HepG2 (cell line): ENCODE results near the gene CD320.

ENCODE experiments used
- BHLHE40 ChIP-seq: IDR thresholded peaks from 2 replicates; pipeline ENCODE4 v1.6.1; 2011; ENCODE audit warnings: low read length, improper control_type of control experiment
- CCAR2 ChIP-seq: fragments of 200-400 bp; formaldehyde crosslinking; optimal IDR thresholded peaks from 2 replicates; pipeline ENCODE3; 2018; ENCODE audit warnings: low read depth, mild to moderate bottlenecking, low read length, moderate library complexity
- CCDC6 ChIP-seq: sonication (generic); formaldehyde crosslinking; IDR thresholded peaks from 2 replicates; pipeline ENCODE4 v1.8.1; 2022; ENCODE audit warnings: mild to moderate bottlenecking, missing genetic modification reagents, moderate library complexity
- CEBPG ChIP-seq: IDR thresholded peaks from 2 replicates; pipeline ENCODE4 v1.6.1; 2016
- FOXK2 ChIP-seq: fragments of 450-650 bp; IDR thresholded peaks from 2 replicates; pipeline ENCODE4 v1.6.1; 2016
- PHB2 ChIP-seq: fragments of 450-650 bp; IDR thresholded peaks from 2 replicates; pipeline ENCODE4 v1.6.1; 2018; ENCODE audit not compliant: partially characterized antibody
- PLRG1 ChIP-seq: fragments of 450-650 bp; conservative IDR thresholded peaks from 2 replicates; pipeline ENCODE4 v1.6.1; 2016
- SRSF9 ChIP-seq: fragments of 200-400 bp; formaldehyde crosslinking; IDR thresholded peaks from 2 replicates; pipeline ENCODE4 v1.6.1; 2018; ENCODE audit warnings: borderline replicate concordance, mild to moderate bottlenecking, low read depth, low read length; ENCODE audit not compliant: insufficient read depth, poor library complexity, severe bottlenecking
- STAG1 ChIP-seq: sonication (generic); formaldehyde crosslinking; IDR thresholded peaks from 2 replicates; pipeline ENCODE4 v1.4.0; 2020; ENCODE audit warnings: missing genetic modification reagents
- ZNF792 ChIP-seq: IDR thresholded peaks from 2 replicates; pipeline ENCODE4 v1.6.1; 2016
- TF ChIP-seq, protein P1 (sequence below): sonication (generic); formaldehyde crosslinking; IDR thresholded peaks from 2 replicates; pipeline ENCODE4 v1.9.0; 2021; ENCODE audit warnings: missing genetic modification reagents, borderline replicate concordance
- TF ChIP-seq, protein P2 (sequence below): sonication (generic); formaldehyde crosslinking; IDR thresholded peaks from 2 replicates; pipeline ENCODE4 v1.5.0; 2020; ENCODE audit warnings: mild to moderate bottlenecking, missing genetic modification reagents, moderate library complexity
- TF ChIP-seq, protein P3 (sequence below): sonication (generic); formaldehyde crosslinking; IDR thresholded peaks from 2 replicates; pipeline ENCODE4 v1.8.0; 2022; ENCODE audit warnings: mild to moderate bottlenecking, missing genetic modification reagents, borderline replicate concordance
- TF ChIP-seq, protein P4 (sequence below): sonication (generic); formaldehyde crosslinking; IDR thresholded peaks from 2 replicates; pipeline ENCODE4 v1.4.0; 2020; ENCODE audit warnings: missing genetic modification reagents, borderline replicate concordance

DNA sequence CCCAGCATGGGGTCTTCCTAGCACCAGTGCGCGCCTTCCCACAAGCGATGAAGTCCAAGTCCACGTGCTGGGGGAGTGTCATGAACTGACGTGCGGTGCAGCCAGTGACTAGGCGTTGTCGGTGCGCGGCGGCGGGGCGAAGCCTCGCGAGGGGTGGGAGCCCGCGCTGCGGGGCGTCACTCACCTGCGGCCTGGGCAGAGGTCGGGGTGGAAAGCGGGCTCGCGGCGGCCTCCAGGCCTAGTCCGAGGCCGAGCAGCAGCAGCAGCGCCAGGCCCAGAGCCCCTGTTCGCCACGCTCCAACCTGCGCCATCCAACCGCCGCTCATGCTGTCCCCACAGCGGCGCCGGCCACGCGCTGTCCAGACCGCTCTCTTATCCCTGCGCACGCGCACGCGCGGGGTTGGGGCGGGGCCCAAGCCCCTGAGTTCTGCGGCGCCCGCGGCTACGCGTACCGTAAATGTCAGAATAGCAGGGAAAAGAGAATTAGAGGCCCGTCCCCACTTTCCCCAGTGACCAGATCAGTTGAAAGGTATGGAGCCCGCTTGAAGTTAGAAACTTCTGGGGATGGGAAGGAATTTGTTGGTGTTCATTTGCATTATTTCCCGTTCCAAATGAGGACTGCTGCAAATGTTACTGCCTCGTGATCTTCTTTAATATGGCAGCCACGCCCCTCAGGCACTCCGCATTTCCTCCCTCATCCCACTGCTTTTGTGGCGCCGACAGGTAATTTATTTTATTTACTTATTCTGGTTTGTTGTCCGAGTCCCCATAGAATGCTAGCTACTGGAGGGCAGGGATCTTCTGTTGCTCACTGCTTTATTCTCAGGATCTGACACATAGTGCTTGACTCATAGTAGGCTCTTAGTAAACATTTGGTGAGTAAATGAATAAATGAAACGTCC, at the start of gene CD320:
- peak; percentile 72 for TF ChIP-seq BHLHE40
- TF ChIP-seq, protein P1, sequence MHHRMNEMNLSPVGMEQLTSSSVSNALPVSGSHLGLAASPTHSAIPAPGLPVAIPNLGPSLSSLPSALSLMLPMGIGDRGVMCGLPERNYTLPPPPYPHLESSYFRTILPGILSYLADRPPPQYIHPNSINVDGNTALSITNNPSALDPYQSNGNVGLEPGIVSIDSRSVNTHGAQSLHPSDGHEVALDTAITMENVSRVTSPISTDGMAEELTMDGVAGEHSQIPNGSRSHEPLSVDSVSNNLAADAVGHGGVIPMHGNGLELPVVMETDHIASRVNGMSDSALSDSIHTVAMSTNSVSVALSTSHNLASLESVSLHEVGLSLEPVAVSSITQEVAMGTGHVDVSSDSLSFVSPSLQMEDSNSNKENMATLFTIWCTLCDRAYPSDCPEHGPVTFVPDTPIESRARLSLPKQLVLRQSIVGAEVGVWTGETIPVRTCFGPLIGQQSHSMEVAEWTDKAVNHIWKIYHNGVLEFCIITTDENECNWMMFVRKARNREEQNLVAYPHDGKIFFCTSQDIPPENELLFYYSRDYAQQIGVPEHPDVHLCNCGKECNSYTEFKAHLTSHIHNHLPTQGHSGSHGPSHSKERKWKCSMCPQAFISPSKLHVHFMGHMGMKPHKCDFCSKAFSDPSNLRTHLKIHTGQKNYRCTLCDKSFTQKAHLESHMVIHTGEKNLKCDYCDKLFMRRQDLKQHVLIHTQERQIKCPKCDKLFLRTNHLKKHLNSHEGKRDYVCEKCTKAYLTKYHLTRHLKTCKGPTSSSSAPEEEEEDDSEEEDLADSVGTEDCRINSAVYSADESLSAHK (CRISPR knock-in tag), result no peak
- TF ChIP-seq CEBPG (CRISPR knock-in tag), result no peak
- TF ChIP-seq FOXK2, result no peak
- TF ChIP-seq, protein P2, sequence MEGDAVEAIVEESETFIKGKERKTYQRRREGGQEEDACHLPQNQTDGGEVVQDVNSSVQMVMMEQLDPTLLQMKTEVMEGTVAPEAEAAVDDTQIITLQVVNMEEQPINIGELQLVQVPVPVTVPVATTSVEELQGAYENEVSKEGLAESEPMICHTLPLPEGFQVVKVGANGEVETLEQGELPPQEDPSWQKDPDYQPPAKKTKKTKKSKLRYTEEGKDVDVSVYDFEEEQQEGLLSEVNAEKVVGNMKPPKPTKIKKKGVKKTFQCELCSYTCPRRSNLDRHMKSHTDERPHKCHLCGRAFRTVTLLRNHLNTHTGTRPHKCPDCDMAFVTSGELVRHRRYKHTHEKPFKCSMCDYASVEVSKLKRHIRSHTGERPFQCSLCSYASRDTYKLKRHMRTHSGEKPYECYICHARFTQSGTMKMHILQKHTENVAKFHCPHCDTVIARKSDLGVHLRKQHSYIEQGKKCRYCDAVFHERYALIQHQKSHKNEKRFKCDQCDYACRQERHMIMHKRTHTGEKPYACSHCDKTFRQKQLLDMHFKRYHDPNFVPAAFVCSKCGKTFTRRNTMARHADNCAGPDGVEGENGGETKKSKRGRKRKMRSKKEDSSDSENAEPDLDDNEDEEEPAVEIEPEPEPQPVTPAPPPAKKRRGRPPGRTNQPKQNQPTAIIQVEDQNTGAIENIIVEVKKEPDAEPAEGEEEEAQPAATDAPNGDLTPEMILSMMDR, result no peak; the same call in none of the 2 replicates
- TF ChIP-seq, protein P3, sequence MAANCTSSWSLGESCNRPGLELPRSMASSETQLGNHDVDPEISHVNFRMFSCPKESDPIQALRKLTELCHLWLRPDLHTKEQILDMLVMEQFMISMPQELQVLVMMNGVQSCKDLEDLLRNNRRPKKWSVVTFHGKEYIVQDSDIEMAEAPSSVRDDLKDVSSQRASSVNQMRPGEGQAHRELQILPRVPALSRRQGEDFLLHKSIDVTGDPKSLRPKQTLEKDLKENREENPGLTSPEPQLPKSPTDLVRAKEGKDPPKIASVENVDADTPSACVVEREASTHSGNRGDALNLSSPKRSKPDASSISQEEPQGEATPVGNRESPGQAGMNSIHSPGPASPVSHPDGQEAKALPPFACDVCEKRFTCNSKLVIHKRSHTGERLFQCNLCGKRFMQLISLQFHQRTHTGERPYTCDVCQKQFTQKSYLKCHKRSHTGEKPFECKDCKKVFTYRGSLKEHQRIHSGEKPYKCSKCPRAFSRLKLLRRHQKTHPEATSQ (CRISPR knock-in tag), result peak; percentile 92; the same call in 1 of the 2 replicates
- TF ChIP-seq CCDC6 (CRISPR knock-in tag), result peak; percentile 92
- TF ChIP-seq, protein P4, sequence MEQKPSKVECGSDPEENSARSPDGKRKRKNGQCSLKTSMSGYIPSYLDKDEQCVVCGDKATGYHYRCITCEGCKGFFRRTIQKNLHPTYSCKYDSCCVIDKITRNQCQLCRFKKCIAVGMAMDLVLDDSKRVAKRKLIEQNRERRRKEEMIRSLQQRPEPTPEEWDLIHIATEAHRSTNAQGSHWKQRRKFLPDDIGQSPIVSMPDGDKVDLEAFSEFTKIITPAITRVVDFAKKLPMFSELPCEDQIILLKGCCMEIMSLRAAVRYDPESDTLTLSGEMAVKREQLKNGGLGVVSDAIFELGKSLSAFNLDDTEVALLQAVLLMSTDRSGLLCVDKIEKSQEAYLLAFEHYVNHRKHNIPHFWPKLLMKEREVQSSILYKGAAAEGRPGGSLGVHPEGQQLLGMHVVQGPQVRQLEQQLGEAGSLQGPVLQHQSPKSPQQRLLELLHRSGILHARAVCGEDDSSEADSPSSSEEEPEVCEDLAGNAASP (CRISPR knock-in tag), result 0 out of 2 replicates have a peak, but pooled peaks have one; percentile 36
- no peak for TF ChIP-seq PLRG1
- TF ChIP-seq SRSF9, result no peak
- TF ChIP-seq CCAR2, result no peak
- TF ChIP-seq PHB2, result no peak
- TF ChIP-seq ZNF792 (CRISPR knock-in tag), result peak; percentile 77
- no peak; the same call in 1 of the 2 replicates for TF ChIP-seq STAG1 (CRISPR knock-in tag)
